Measurements from ENCODE around the gene FABP6.
"Not testable (repeated sequence)": the region's sequence is repeated elsewhere in the genome, so short reads cannot be mapped to it uniquely, and the experiment has no call there.

GRCh38 chr5:160193790-160194189 is 35.5 kb upstream of the FABP6 start:
- not testable (repeated sequence) for TF ChIP-seq POLR2A (IDR thresholded peaks at IDR 0.05; ENCODE audit: low read length); GATA1 (IDR thresholded peaks at IDR 0.05; ENCODE audit: low read depth, low read length)
